ENCODE results near the gene MLANA. TPM values are rescaled to one million over a fixed set of nuclear protein-coding genes. Genes with fewer than 3 reads are reported as not detected.

MLANA gene
- polyA plus RNA-seq, 1 donor from 2014 or later: not detected

DNA sequence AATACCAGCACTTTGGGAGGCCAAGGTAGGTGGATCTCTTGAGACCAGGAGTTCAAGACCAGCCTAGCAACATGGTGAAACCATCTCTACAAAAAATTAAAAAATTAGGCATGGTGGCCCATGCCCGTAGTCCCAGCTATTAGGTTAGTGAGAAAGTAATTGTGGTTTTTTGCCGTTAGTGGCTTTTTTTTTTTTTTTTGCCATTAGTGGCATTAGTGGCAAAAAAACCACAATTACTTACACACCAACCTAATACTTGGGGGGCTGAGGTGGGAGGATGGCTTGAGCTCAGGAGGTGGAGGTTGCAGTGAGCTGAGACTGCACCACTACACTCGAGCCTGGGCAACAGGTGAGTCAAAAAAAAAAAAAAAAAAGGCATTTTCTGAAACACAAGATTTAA, 27.8 kb downstream of the MLANA start:
- Histone ChIP-seq H3K27me3 (ENCODE audit: insufficient read depth, low read depth, low read length) (no peaks in the 10 kb centered on the region), H3F3A (ENCODE audit: insufficient read depth, low read length, poor library complexity, severe bottlenecking) (no peaks in the 10 kb centered on the region)
- TF ChIP-seq TAF1 (IDR thresholded peaks at IDR 0.05; ENCODE audit: low read depth) (no peak), RAD21 (conservative IDR thresholded peaks at IDR 0.05) (no peak), MXI1 (conservative IDR thresholded peaks at IDR 0.05; ENCODE audit: poor library complexity, severe bottlenecking) (no peak)
- TF ChIP-seq, protein P1, sequence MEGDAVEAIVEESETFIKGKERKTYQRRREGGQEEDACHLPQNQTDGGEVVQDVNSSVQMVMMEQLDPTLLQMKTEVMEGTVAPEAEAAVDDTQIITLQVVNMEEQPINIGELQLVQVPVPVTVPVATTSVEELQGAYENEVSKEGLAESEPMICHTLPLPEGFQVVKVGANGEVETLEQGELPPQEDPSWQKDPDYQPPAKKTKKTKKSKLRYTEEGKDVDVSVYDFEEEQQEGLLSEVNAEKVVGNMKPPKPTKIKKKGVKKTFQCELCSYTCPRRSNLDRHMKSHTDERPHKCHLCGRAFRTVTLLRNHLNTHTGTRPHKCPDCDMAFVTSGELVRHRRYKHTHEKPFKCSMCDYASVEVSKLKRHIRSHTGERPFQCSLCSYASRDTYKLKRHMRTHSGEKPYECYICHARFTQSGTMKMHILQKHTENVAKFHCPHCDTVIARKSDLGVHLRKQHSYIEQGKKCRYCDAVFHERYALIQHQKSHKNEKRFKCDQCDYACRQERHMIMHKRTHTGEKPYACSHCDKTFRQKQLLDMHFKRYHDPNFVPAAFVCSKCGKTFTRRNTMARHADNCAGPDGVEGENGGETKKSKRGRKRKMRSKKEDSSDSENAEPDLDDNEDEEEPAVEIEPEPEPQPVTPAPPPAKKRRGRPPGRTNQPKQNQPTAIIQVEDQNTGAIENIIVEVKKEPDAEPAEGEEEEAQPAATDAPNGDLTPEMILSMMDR (IDR thresholded peaks at IDR 0.05; ENCODE audit: poor library complexity, severe bottlenecking): no peak

DNA sequence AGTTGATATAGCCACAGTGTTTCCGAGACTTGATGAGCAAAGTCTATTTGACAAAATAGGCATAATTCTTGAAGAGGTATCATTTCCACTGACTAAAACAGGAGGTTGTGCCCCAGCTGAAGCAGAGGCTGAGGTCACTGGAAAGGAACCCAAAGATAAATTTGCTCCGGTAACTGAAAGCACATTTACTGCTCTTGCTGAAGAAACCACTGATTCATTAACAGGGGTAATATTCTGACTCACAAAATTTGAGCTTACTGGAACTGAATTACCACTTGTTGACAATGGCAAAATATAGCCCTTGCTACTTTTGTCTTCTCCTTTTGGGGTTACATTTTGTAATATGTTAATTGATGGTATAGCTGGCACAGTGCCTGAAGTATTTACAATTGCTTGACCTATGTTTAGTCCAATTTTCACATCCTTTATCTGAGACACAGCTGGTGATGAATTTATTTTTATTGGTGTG, 30.2 kb downstream of the MLANA start:
- no peak overlapping the region for H3K4me2 ChIP-seq (ENCODE audit: low read length)
- peaks cover 13% of the 10 kb centered on the region for H3K36me3 ChIP-seq (ENCODE audit: insufficient read depth, low read length)
- H3K9me3 ChIP-seq (ENCODE audit: low read length): no peaks in the 10 kb centered on the region
- H3K9ac ChIP-seq (ENCODE audit: low read length): no peak overlapping the region
- H3K27ac ChIP-seq (ENCODE audit: low read length): no peak overlapping the region
- no peaks in the 10 kb centered on the region for H3F3A ChIP-seq (ENCODE audit: insufficient read depth, low read length, poor library complexity, severe bottlenecking)
- H3K4me3 ChIP-seq (ENCODE audit: low read length): no peak overlapping the region
- no peaks in the 10 kb centered on the region for H3K79me2 ChIP-seq (replicated peaks; ENCODE audit: insufficient read depth, low read length)
- no peaks in the 10 kb centered on the region for H4K20me1 ChIP-seq (ENCODE audit: insufficient read depth)
- no peaks in the 10 kb centered on the region for H3K27me3 ChIP-seq (ENCODE audit: insufficient read depth, low read depth, low read length)
- no peak overlapping the region for H2AFZ ChIP-seq (ENCODE audit: low read depth, low read length)
- H3K9me2 ChIP-seq (ENCODE audit: insufficient read depth, low read length): no peaks in the 10 kb centered on the region
- TF ChIP-seq SMC3 (conservative IDR thresholded peaks at IDR 0.05; ENCODE audit: poor library complexity): no peak
- TF ChIP-seq RAD21 (conservative IDR thresholded peaks at IDR 0.05): no peak
- TF ChIP-seq EZH2 (IDR thresholded peaks at IDR 0.05; ENCODE audit: borderline replicate concordance, insufficient read depth, low read length, poor library complexity, severe bottlenecking): no peak
- TF ChIP-seq, protein P2, sequence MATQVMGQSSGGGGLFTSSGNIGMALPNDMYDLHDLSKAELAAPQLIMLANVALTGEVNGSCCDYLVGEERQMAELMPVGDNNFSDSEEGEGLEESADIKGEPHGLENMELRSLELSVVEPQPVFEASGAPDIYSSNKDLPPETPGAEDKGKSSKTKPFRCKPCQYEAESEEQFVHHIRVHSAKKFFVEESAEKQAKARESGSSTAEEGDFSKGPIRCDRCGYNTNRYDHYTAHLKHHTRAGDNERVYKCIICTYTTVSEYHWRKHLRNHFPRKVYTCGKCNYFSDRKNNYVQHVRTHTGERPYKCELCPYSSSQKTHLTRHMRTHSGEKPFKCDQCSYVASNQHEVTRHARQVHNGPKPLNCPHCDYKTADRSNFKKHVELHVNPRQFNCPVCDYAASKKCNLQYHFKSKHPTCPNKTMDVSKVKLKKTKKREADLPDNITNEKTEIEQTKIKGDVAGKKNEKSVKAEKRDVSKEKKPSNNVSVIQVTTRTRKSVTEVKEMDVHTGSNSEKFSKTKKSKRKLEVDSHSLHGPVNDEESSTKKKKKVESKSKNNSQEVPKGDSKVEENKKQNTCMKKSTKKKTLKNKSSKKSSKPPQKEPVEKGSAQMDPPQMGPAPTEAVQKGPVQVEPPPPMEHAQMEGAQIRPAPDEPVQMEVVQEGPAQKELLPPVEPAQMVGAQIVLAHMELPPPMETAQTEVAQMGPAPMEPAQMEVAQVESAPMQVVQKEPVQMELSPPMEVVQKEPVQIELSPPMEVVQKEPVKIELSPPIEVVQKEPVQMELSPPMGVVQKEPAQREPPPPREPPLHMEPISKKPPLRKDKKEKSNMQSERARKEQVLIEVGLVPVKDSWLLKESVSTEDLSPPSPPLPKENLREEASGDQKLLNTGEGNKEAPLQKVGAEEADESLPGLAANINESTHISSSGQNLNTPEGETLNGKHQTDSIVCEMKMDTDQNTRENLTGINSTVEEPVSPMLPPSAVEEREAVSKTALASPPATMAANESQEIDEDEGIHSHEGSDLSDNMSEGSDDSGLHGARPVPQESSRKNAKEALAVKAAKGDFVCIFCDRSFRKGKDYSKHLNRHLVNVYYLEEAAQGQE (IDR thresholded peaks at IDR 0.05; ENCODE audit: borderline replicate concordance): no peak
- TF ChIP-seq EP300 (conservative IDR thresholded peaks at IDR 0.05; ENCODE audit: poor library complexity, severe bottlenecking): no peak
- TF ChIP-seq POLR2AphosphoS5 (IDR thresholded peaks at IDR 0.05): no peak
- TF ChIP-seq MXI1 (conservative IDR thresholded peaks at IDR 0.05; ENCODE audit: poor library complexity, severe bottlenecking): no peak
- TF ChIP-seq, protein P1 (IDR thresholded peaks at IDR 0.05; ENCODE audit: poor library complexity, severe bottlenecking): no peak
- TF ChIP-seq TAF1 (IDR thresholded peaks at IDR 0.05; ENCODE audit: low read depth): no peak

More for the DNA sequence above, 27.8 kb downstream of the MLANA start:
- peaks cover 13% of the 10 kb centered on the region for H3K36me3 ChIP-seq (ENCODE audit: insufficient read depth, low read length)
- H3K4me3 ChIP-seq (ENCODE audit: low read length): no peak overlapping the region
- no peaks in the 10 kb centered on the region for H3K79me2 ChIP-seq (replicated peaks; ENCODE audit: insufficient read depth, low read length)
- H3K9ac ChIP-seq (ENCODE audit: low read length): no peak overlapping the region
- no peak overlapping the region for H3K4me2 ChIP-seq (ENCODE audit: low read length)
- H4K20me1 ChIP-seq (ENCODE audit: insufficient read depth): no peaks in the 10 kb centered on the region
- H3K9me3 ChIP-seq (ENCODE audit: low read length): no peaks in the 10 kb centered on the region
- H2AFZ ChIP-seq (ENCODE audit: low read depth, low read length): no peak overlapping the region
- no peaks in the 10 kb centered on the region for H3K9me2 ChIP-seq (ENCODE audit: insufficient read depth, low read length)
- no peak overlapping the region for H3K27ac ChIP-seq (ENCODE audit: low read length)
